H1 (cell line): ENCODE data around the gene IGF1. TPM values are rescaled to one million over a fixed set of nuclear protein-coding genes. Genes with fewer than 3 reads are reported as not detected.

ENCODE experiments used
- CHD2 ChIP-seq: IDR thresholded peaks from 2 replicates; pipeline ENCODE4 v1.6.1; 2012; ENCODE audit warnings: low read length, improper control_type of control experiment
- POU5F1 ChIP-seq: IDR thresholded peaks from 2 replicates; pipeline ENCODE4 v1.6.1; 2011; ENCODE audit warnings: low read depth, mild to moderate bottlenecking, low read length, moderate library complexity
- ZNF274 ChIP-seq: IDR thresholded peaks from 2 replicates; pipeline ENCODE4 v1.7.0; 2012; ENCODE audit warnings: low read length, borderline replicate concordance; ENCODE audit errors: extremely low read depth
- polyA plus RNA-seq, 7 experiments: library from polyadenylated mRNA; depleted of rRNA in 3 of 7; stranded (reverse) in 5 of 7; unstranded in 2 of 7; fragments of >200 nt in 5 of 7; fragments of 200-250 nt in 2 of 7; gene quantifications; 1 replicate in 5 of 7; 2 replicates in 1 of 7; 4 replicates in 1 of 7; pipeline versions ENCODE4 v1.2.1 to v1.2.3, GENCODE V29; 2011 to 2013; ENCODE audit warnings: missing spikeins in 2 of 7, mixed read lengths in 2 of 7
- total RNA-seq: library from RNA; stranded (reverse); fragmentation: NEBNext Ultra II Directional; extraction: Animal tissue kit (Norgen Biotek cat#: 25700); gene quantifications from 2 replicates; pipeline ENCODE4 v1.2.1, GENCODE V29; 2021
- TF ChIP-seq, protein P1 (sequence below): fragments of 300-600 bp; sonication (generic); IDR thresholded peaks from 2 replicates; pipeline ENCODE4 v1.7.1; 2012; ENCODE audit warnings: low read length, moderate library complexity, mild to moderate bottlenecking, inconsistent platforms; ENCODE audit not compliant: insufficient replicate concordance

Gene IGF1
- total and polyA plus RNA-seq, 2 of the 8 experiments (the other 6 are each of a cell fraction or from before 2014, with no cell fraction given) = not detected

DNA sequence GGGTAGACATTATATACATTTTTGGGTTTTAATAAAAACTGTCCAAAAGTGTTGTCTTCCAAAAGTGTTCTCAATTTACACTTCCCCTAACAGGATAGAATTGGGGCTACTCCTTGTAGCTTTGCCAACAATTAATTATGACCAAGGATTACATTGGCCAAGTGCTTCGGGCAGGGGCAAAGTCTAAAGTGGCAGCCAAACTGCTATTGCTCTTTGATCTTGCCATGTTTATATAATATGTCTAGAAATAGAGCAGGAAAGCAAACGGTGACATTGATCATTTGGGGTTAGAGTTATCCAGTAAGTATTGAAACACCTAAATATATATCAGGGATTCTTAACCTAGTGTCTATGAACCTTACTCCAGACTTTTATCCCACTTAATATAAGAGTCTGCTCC, 31.2 kb upstream of the IGF1 start (continued):
- TF ChIP-seq, protein P1, sequence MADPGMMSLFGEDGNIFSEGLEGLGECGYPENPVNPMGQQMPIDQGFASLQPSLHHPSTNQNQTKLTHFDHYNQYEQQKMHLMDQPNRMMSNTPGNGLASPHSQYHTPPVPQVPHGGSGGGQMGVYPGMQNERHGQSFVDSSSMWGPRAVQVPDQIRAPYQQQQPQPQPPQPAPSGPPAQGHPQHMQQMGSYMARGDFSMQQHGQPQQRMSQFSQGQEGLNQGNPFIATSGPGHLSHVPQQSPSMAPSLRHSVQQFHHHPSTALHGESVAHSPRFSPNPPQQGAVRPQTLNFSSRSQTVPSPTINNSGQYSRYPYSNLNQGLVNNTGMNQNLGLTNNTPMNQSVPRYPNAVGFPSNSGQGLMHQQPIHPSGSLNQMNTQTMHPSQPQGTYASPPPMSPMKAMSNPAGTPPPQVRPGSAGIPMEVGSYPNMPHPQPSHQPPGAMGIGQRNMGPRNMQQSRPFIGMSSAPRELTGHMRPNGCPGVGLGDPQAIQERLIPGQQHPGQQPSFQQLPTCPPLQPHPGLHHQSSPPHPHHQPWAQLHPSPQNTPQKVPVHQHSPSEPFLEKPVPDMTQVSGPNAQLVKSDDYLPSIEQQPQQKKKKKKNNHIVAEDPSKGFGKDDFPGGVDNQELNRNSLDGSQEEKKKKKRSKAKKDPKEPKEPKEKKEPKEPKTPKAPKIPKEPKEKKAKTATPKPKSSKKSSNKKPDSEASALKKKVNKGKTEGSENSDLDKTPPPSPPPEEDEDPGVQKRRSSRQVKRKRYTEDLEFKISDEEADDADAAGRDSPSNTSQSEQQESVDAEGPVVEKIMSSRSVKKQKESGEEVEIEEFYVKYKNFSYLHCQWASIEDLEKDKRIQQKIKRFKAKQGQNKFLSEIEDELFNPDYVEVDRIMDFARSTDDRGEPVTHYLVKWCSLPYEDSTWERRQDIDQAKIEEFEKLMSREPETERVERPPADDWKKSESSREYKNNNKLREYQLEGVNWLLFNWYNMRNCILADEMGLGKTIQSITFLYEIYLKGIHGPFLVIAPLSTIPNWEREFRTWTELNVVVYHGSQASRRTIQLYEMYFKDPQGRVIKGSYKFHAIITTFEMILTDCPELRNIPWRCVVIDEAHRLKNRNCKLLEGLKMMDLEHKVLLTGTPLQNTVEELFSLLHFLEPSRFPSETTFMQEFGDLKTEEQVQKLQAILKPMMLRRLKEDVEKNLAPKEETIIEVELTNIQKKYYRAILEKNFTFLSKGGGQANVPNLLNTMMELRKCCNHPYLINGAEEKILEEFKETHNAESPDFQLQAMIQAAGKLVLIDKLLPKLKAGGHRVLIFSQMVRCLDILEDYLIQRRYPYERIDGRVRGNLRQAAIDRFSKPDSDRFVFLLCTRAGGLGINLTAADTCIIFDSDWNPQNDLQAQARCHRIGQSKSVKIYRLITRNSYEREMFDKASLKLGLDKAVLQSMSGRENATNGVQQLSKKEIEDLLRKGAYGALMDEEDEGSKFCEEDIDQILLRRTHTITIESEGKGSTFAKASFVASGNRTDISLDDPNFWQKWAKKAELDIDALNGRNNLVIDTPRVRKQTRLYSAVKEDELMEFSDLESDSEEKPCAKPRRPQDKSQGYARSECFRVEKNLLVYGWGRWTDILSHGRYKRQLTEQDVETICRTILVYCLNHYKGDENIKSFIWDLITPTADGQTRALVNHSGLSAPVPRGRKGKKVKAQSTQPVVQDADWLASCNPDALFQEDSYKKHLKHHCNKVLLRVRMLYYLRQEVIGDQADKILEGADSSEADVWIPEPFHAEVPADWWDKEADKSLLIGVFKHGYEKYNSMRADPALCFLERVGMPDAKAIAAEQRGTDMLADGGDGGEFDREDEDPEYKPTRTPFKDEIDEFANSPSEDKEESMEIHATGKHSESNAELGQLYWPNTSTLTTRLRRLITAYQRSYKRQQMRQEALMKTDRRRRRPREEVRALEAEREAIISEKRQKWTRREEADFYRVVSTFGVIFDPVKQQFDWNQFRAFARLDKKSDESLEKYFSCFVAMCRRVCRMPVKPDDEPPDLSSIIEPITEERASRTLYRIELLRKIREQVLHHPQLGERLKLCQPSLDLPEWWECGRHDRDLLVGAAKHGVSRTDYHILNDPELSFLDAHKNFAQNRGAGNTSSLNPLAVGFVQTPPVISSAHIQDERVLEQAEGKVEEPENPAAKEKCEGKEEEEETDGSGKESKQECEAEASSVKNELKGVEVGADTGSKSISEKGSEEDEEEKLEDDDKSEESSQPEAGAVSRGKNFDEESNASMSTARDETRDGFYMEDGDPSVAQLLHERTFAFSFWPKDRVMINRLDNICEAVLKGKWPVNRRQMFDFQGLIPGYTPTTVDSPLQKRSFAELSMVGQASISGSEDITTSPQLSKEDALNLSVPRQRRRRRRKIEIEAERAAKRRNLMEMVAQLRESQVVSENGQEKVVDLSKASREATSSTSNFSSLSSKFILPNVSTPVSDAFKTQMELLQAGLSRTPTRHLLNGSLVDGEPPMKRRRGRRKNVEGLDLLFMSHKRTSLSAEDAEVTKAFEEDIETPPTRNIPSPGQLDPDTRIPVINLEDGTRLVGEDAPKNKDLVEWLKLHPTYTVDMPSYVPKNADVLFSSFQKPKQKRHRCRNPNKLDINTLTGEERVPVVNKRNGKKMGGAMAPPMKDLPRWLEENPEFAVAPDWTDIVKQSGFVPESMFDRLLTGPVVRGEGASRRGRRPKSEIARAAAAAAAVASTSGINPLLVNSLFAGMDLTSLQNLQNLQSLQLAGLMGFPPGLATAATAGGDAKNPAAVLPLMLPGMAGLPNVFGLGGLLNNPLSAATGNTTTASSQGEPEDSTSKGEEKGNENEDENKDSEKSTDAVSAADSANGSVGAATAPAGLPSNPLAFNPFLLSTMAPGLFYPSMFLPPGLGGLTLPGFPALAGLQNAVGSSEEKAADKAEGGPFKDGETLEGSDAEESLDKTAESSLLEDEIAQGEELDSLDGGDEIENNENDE = no peak
- no peak for TF ChIP-seq POU5F1
- TF ChIP-seq CHD2 = no peak
- no peak for TF ChIP-seq ZNF274
